ENCODE measurements around the gene WFDC5.

The WFDC5 gene

GRCh38 chr20:45115386-45115774 is 406 bp upstream of the WFDC5 start:
- TF ChIP-seq CTCF (IDR thresholded peaks at IDR 0.05; ENCODE audit: insufficient read depth, low read depth, low read length, missing control alignments) = no peak
- H3K4me3 ChIP-seq (ENCODE audit: low read length) = no peak overlapping the region
- DNase-seq (ENCODE audit: low read depth) = no peak

- no peak for TF ChIP-seq CTCF (IDR thresholded peaks at IDR 0.05; ENCODE audit: insufficient read depth, low read depth, low read length, missing control alignments)
- no peak for DNase-seq (ENCODE audit: low read depth)
- H3K4me3 ChIP-seq (ENCODE audit: low read length) = no peak overlapping the region
Observed at GRCh38 chr20:45113865-45114264, 1.1 kb downstream of the WFDC5 start.

GRCh38 chr20:45112754-45113153 is 2.2 kb downstream of the WFDC5 start:
- no peak for DNase-seq (ENCODE audit: low read depth)
- no peak overlapping the region for H3K4me3 ChIP-seq (ENCODE audit: low read length)
- no peak for TF ChIP-seq CTCF (IDR thresholded peaks at IDR 0.05; ENCODE audit: insufficient read depth, low read depth, low read length, missing control alignments)

- peak; percentile 45 for TF ChIP-seq CTCF (IDR thresholded peaks at IDR 0.05; ENCODE audit: insufficient read depth, low read depth, low read length, missing control alignments)
- no peak overlapping the region for H3K4me3 ChIP-seq (ENCODE audit: low read length)
- DNase-seq (ENCODE audit: low read depth) = peak; percentile 33
Observed at GRCh38 chr20:45111799-45112471, 3.0 kb downstream of the WFDC5 start.

GRCh38 chr20:45111285-45111684 is 3.7 kb downstream of the WFDC5 start:
- no peak overlapping the region for H3K4me3 ChIP-seq (ENCODE audit: low read length)
- DNase-seq (ENCODE audit: low read depth) = no peak
- TF ChIP-seq CTCF (IDR thresholded peaks at IDR 0.05; ENCODE audit: insufficient read depth, low read depth, low read length, missing control alignments) = no peak

- no peak for TF ChIP-seq CTCF (IDR thresholded peaks at IDR 0.05; ENCODE audit: insufficient read depth, low read depth, low read length, missing control alignments)
- no peak for DNase-seq (ENCODE audit: low read depth)
- H3K4me3 ChIP-seq (ENCODE audit: low read length) = no peak overlapping the region
Observed at GRCh38 chr20:45110301-45110700, 4.7 kb downstream of the WFDC5 start.

- DNase-seq (ENCODE audit: low read depth) = no peak
- TF ChIP-seq CTCF (IDR thresholded peaks at IDR 0.05; ENCODE audit: insufficient read depth, low read depth, low read length, missing control alignments) = no peak
- no peak overlapping the region for H3K4me3 ChIP-seq (ENCODE audit: low read length)
Observed at GRCh38 chr20:45109634-45110033, 5.3 kb downstream of the WFDC5 start.

All from epithelial cell of esophagus (primary cell).